Skin of body (tissue), 2 donors: Measurements from ENCODE around the gene TNS3. TPM values are rescaled to one million over a fixed set of nuclear protein-coding genes. Genes with fewer than 3 reads are reported as not detected.
"Not testable (repeated sequence)": the region's sequence is repeated elsewhere in the genome, so short reads cannot be mapped to it uniquely, and the experiment has no call there.

Source experiments
- DNase-seq: peaks from one replicate; lab custom pipeline; 2025; lab: John Stamatoyannopoulos, UW
- total RNA-seq: library from RNA; depleted of rRNA; stranded (reverse); fragments of >200 nt; gene quantifications from one replicate; pipeline ENCODE4 v1.2.3, GENCODE V29; 2014

Gene TNS3
- total RNA-seq, 1 donor from 2014 or later, result 44.7 TPM

DNA sequence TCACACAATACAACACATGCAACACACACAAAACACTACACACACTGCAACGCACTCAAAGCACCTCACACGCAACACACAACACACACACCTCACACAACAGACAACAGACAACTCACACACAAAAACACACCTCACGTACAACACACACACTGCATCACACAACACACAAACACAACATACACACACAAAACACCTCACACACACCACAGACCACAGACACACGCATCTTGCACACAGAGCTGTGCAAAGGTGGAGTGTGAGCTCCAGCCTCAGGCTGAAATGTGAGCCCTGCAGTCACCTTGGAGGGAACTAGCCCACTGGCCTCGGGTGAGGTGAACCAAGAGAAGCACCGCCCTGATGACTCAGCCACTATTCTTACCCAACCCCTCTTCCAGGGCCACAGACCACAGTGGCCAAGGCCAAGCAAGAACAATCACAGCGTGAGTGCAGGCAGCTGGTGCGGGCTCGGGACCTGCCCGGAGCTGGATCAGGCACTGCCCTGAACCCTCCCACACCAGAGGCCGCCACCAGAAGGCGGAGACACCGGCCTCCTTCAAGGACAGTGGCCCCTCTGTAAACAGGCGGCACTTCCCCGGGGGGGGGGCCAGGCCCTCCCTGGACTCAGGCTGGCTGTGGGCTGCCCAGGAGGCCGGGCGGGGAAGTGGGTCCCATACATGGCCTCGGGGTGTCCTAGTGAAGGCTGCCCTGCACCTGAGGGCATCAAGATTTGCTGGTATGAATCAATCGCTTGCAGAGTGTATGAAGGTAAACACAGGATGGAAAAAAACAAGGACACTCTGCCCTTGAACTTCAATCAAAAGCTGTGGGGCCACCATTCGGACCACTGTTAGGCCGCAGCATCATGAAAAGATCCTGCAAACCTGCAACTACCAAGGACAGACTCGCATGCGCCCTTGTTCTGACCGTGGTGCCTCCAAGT, 106.7 kb downstream of the TNS3 start:
- no peak for DNase-seq

DNA sequence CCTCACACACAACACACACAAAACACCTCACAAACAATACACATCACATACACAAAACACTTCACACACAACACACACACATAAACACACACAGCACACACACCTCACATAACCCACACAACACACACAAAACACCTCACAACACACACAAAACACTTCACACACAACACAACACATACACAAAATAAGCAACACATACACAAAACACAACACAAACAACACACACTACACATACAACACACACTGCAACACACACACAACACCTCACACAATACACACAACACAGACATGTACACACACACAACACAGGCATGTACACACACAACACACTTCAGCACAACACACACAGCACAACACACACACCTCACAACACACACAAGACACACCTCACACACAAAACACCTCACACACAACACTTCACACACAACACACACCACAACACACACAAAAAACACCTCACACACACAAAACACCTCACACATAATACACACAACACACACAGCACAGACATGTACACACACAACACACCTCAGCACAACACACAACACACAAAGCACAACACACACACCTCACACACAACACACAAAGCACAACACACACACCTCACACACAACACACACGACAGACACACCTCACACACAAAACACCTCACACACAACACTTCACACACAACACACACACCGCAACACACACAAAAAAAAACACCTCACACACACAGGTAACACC, 107.5 kb downstream of the TNS3 start:
- DNase-seq, result no peak

DNA sequence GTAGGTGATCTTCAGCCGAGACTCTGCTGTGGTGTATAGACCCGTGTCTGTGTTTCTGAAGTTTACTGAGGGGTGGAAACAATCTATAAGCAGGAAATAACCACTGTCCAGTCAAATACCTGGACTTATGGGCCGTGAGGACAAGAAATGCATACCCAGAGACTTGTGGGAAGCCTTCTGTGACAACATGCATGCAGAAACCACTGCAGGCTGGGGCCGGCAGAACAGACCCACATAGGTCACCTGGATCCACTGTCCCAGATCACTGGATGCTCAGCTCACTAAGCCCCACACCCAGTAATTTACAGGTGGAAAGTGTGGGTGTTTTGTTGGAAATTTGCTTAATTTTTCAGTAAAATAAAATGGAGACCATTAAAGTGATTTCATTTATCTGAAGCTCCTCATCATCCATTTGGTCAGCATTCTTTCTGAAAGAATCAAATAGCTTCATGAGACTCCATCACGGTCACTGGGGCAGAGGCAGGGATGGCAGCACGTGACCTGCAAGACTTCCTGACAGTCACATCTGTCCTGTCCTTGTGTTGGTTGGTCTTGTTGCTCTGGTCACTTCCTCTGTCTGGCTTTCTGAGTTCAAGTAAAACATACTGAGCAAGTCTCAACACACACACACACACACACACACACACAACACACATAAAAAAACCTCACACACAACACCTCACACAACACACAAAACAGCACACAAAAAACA, 108.3 kb downstream of the TNS3 start:
- no peak for DNase-seq

DNA sequence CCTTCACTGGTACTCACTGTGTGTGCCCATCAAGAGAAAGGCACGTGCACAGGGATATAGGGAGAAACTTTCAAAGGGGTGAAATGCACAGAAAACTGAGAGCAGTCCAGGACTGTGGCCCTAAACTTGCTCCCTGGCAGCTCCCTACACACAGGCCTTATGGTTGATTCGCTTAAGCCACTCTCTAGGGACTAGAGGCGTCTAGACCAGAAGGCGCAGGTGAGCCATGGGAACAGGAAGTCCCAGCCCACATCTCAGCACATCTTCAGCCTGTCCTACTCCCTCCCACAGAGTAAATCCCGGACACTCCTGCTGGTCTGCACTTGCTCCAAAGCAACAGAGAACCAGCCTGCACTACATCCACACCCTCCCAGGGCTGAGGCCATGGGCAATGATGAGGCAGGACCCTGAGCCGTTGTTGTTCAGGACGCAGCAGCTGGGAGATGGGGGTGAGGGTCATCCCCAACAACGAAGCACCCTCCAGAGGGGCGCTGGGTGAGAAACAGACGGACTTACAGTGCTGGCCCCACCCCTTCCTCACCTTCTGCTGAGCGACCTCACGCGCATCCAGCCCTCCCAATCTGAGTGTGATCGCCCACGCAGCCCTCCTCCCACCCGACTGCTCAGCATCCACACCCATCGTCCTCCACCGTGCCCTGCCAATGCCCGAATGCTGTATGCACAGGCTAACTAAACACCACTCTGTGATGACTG, 109.3 kb downstream of the TNS3 start:
- DNase-seq, result no peak

DNA sequence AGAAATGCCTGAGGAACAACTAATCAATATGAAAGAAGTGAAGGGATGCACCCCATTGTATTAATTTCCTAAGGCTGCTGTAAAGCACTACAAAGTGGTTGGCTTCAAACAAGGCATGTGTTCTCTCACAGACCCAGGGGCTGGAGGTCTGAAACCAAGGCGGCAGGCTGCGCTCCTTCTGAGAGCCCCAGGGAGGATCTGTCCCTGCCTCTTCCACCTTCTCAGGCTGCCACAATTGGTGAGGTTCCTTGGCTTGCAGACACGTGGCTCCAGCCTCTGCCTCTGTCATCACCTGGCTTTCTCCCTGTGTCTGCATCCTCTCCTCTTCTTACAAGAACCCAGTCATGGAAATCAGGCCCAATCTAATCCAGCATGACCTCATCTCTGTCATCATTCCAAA, 110.1 kb downstream of the TNS3 start:
- no peak for DNase-seq

DNA sequence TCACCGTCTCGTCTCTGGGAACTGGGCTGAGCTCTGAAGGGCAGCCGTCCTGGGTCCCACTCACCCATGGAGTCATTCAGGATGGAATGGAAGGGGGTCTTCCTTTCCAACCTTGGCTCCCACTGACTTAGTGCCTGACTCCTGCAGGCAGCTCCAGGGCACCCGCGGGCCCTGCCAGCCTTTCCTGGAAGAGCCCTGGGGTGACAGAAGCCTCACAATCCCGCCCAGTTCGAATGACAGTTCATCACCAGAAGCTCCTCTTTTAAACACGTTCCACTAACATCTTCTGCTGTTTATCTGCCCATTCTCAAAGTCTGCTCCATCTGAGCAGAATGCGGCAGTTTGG, 110.6 kb downstream of the TNS3 start:
- no peak for DNase-seq

DNA sequence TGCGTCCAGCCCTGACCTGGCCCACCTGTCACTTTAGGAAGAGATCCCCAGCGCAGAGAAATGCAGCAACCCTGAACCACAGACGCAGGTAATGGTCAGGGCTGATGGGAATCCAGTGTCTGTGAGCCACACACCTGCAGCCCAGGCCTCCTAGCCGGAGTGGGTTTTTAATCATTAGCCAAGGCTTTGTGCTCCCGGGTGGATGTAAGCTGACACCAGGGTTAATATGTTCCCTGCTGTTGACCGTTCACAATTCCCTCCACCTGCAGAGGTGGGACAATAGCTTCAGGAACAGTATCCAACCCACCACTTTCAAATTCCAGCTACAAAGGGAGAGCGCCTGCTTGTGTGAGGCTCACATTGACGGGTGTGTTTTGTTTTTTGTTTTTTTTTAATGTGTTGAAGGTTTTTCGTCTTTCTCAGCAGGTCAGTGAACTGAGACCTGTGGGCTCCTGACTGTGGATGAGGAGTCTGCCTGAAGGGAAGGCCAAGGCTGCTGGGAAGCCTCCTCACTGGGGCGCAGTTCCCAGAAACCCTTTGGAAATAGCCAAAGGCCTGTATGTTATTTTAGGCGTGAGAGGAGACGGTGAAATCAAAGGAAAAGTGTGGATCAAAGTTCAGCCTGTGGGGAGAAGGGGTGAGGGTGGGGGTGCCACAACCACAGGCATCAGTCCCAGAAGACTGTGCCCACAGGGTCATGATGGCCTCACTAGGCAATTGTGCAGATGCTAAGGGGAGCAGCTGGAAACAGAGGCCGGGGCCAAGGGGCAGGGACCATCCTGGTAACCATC, 111.1 kb downstream of the TNS3 start:
- DNase-seq, result no peak

DNA sequence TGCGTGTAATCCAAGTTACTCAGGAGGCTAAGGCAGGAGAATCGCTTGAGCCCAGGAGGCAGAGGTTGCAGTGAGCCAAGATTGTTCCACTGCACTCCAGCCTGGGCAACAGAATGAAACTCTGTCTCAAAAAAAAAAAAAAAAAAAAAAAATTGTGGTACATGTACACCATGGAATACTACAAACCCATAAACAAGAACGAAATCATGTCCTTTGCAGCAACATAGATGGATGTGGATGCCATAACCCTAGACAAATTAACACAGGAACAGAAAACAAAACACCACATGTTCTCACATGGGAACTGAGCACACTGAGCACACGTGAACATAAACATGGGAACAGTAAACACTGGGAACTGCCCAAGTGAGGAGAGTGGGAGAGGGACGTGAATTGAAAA, 112.1 kb downstream of the TNS3 start:
- DNase-seq, result not testable (repeated sequence)

DNA sequence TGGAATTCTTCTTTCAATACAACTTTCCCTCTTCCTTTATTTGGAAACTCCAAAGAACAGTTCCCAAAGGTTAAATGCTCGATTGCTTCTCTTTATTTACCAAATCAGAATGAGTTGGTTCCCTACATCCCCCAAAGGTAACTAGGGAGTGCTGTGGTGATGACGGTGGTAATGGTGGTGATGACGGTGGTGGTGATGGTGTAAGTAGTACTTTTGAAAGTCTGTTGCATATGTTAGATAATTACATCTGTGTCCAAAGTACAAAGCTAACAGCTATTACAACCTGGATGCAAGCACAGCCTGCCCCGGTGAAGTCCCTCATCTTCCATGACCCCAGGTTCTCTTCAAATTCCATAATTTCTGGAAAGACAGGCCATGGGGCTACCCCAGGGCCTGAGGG, 115.1 kb downstream of the TNS3 start:
- DNase-seq, result no peak

DNA sequence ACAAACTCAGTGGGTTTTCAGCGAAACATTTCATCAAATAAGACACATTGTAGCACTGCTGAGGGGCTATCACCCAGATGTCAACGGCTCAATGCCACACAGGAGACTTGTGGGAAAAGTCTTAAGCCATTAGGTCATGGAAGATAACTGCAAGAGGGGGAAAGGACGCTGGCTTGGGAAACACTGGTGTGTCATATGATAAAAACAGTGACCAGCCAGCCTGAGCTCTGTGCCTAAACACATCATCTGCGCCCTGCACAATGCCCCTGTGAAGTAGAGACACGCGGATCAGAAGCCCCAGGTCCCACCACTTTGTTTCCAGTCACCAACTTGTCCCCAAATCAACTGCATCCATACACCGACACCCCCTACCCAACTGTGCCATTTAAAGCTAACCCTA, 116.7 kb downstream of the TNS3 start:
- no peak for DNase-seq

DNA sequence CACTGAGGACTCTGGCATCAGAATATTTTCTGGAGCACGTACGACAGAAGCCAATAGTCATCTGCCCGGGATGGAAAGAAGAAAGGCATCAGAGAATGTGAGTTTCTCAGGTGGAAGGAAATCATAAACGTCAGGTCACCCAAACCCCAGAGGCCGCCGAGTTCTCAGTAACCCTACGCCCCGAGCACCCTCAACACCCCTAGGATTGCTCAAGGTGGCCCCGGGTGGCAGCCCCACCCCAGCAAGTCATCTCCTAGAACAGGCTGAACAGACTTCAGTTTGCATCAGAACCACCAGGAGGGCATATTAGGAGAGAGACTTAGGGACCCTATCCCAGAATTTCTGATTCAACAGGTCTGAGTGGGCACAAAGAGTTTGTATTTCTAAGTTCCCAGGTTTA, 117.6 kb downstream of the TNS3 start:
- no peak for DNase-seq

DNA sequence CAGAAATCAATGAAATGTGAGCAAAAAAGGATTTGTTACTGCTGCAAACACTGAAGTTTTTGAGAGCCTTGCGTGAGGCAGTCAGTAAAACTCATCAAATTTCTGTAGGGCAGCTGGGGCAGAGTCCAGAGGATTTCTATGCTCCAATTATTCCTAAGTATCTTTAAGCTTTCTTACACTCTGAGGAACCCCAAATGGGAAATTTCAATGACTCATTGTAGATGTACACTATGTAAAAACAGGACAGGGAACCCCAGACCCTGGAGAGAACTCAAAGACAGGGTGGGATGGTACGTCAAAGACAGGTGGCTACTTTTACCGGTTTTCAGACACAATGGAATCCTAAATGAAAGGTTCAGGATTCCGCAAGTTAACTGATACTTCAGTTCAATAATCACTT, 120.2 kb downstream of the TNS3 start:
- DNase-seq, result no peak

DNA sequence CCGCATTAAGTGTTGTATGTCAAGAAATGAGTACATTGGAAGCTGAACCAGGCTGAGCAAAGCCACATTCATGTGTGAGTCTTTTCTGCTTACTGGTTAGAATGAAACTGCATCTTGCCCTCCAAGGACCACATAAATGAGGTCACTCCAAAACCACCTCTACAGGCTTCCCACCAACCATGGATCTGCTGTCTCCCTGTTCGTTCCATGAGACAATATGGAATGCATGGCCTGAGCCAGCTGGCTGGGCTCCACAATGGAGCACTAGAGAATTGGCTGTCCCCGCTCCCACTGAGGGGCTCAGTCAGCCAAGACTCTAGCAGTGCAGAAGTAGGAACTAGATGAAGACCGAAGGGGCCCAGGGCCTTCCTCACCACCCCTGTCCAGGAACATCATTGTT, 120.8 kb downstream of the TNS3 start:
- peak; percentile 43 for DNase-seq

DNA sequence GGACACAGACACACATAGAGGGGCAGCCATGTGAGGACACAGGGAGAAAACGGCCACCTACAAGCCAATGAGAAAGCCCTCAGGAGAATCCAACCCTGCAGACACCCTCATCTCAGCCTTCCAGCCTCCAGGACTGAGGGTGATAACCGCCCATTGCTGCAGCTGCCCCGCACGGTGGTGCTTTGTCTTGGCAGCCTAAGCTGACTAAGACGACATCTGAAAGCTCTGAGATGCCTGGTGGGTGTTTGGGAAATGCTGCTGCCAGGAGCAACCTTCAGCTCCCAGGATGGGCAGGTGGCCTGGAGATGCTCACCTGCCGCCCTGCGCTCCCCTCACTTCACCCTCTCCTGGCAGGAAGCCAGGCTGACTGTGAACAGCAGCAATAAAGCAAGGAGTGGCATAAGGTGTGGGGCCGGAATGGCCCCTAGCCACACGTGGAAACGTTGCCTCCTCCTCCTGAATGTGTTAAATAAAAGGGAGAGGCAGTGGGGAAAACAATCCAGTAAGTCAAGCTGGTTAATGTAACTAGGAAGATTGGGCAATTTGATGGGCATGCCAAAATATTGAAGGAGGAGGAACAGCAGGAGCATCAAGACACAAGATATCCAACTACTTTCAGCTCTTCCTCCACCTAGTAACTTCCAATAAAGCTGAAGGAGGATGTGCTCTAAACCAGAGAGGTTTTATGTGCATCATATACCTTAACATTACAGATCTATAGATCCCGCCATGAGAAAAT, 121.5 kb downstream of the TNS3 start:
- DNase-seq, result no peak

DNA sequence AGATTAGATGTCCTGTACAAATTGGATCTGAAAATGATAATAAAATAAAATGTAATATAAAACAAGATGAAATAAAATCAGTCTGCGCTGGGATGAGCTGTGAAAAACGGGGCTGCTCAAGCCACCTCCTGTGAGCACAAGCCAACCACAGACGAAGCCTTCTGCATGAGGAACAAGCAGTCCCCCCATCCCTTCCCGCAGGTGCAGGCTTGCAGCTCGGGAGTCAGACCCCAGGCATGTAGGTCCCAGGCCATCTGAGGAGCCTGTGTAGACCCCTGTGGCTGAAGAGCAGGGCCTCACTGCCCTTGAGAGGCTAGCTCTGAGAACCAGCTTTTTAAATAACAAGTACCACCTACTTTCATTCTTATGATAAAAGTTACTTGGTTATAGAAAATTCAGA, 123.4 kb downstream of the TNS3 start:
- DNase-seq, result no peak

DNA sequence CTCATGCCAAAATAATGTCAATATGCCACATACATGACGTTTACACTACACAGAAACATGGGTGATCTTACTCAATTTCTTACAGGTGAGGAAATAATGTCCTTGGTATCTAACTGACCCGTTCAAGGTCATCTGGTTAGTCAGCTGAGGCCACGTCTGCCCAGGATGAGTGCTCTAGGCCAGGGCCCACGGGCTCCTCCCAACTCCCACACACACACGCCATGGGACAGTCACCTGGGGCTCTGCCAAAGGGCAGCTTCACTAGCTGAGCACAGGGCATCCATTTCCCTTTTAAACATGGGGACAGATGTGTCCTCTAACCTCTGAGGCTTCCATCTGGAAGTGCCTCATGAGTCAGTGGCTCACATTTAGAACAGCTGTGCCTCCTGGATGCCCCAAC, 123.9 kb downstream of the TNS3 start:
- no peak for DNase-seq

DNA sequence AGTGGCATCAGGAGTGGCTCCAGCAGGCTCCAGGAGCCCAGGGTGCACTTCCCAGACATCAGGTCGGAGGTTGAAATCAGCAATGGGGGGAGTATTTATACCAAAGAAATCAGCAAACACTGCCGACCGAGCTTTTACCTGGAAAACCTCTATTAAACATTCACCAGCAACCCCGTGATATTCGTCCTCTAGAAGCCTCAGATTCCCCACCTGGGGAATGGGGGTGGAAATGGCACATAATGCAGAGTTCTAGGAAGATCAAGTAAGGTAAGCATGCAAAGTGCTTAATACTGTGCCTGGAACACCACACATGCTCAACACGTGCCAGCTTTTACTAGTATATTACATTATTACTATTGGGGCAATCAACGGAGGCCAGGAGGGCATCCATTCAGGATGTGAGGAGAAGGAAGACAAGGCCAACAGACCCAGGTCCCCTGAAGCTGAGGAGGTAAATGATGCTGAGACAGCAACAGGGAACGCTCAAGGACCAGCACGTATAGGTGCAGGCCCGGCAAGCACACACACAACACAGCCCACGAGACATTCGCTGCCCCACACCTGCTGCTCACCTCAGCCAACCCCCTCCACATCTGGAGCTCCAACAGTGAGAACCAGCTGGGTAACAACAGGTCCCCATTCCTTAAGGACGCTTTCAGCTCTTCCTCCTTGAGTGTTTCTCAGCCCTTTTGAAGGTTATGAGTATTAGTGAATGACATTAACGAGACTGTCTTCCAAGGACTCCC, 125.5 kb downstream of the TNS3 start:
- no peak for DNase-seq

DNA sequence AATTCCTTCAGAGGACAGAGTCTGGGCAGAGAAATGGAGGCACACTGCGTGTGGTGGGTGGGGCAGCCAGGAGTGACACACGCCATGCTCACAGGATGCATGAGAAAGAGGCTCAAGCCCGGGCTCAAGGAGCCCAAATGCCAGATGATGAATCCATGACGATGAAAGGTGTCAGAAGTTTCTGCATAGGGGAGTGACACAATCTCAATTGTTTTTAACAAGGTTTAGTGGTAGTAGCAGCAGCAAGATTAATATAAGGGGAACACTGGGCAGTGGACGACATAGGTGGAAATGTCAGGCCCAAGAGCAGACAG, 126.1 kb downstream of the TNS3 start:
- DNase-seq, result no peak
